Neural crest cell (in vitro differentiated cells): ENCODE measurements around the gene PTPN12. TPM values are rescaled to one million over a fixed set of nuclear protein-coding genes. Genes with fewer than 3 reads are reported as not detected.

ENCODE experiments used
- DNase-seq: peaks from one replicate; pipeline ENCODE4 v3.0.0; 2021; ENCODE audit warnings: low read depth, mixed read lengths, low spot score
- H3K27ac Mint-ChIP-seq: one replicate; pipeline ENCODE4 v1.8.0; 2021; ENCODE audit warnings: mild to moderate bottlenecking, mixed read lengths; ENCODE audit not compliant: unreplicated experiment
- H3K27me3 Mint-ChIP-seq: 2 replicates; pipeline ENCODE4 v1.8.0; 2021; ENCODE audit warnings: low read depth, mild to moderate bottlenecking, mixed read lengths
- H3K36me3 Mint-ChIP-seq: 2 replicates; pipeline ENCODE4 v1.8.0; 2021; ENCODE audit warnings: low read depth, mild to moderate bottlenecking, mixed read lengths
- H3K4me1 Mint-ChIP-seq: 2 replicates; pipeline ENCODE4 v1.8.0; 2021; ENCODE audit warnings: mixed read lengths
- H3K4me3 Mint-ChIP-seq: one replicate; pipeline ENCODE4 v1.8.0; 2021; ENCODE audit warnings: mild to moderate bottlenecking, mixed read lengths
- H3K9me3 Mint-ChIP-seq: 2 replicates; pipeline ENCODE4 v1.8.0; 2021; ENCODE audit warnings: mixed read lengths
- total RNA-seq: library from RNA; stranded (reverse); gene quantifications from 2 replicates; pipeline ENCODE4 v1.2.1, GENCODE V29; 2021
- TF ChIP-seq, protein P1 (sequence below): fragments of 200-600 bp; sonication (generic); conservative IDR thresholded peaks from 2 replicates; pipeline ENCODE4 v1.5.0; 2021; ENCODE audit warnings: antibody characterized with exemption, mild to moderate bottlenecking

Gene PTPN12
- total RNA-seq, 1 donor from 2014 or later = 88.2 TPM

DNA sequence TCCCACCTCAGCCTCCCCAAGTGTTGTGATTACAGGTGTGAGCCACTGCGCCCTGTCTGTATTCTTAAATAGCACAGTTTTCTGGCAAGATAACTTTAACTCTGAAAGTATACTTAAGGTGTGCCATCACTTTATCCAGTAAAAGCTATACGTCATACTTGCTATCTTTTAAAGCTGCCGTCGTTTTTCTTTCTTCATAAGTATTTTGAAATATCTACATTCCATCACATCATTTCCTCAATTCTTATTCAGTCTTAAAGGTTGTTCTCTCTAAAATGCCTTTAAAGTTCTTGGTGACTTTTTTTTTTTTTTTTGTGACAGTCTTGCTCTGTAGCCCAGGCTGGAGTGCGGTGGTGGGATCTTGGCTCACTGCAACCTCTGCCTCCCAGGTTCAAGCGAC, 34.7 kb downstream of the PTPN12 start:
- peaks cover 12% of the 10 kb centered on the region for H3K36me3 Mint-ChIP-seq

DNA sequence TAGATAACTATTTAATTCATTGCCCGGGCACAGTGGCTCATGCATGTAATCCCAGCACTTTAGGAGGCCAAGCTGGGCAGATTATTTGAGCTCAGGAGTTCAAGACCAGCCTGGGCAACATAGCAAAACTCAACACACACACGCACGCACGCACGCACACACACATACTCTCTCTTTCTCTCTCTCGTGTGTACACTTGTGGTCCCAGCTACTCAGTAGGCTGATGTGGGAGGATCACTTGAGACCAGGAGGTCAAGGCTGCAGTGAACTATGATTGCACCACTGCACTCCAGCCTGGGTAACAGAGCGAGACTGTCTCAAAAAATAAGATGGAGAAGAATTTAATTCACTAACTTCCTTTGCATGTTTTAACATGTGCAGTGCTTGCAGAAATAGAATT, 38.1 kb downstream of the PTPN12 start:
- TF ChIP-seq, protein P1, sequence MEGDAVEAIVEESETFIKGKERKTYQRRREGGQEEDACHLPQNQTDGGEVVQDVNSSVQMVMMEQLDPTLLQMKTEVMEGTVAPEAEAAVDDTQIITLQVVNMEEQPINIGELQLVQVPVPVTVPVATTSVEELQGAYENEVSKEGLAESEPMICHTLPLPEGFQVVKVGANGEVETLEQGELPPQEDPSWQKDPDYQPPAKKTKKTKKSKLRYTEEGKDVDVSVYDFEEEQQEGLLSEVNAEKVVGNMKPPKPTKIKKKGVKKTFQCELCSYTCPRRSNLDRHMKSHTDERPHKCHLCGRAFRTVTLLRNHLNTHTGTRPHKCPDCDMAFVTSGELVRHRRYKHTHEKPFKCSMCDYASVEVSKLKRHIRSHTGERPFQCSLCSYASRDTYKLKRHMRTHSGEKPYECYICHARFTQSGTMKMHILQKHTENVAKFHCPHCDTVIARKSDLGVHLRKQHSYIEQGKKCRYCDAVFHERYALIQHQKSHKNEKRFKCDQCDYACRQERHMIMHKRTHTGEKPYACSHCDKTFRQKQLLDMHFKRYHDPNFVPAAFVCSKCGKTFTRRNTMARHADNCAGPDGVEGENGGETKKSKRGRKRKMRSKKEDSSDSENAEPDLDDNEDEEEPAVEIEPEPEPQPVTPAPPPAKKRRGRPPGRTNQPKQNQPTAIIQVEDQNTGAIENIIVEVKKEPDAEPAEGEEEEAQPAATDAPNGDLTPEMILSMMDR = no peak
- peaks cover 9% of the 10 kb centered on the region for H3K36me3 Mint-ChIP-seq
- H3K4me1 Mint-ChIP-seq = peaks cover 17% of the 10 kb centered on the region
- H3K27ac Mint-ChIP-seq = no peak overlapping the region
- DNase-seq = no peak
- H3K9me3 Mint-ChIP-seq = no peaks in the 10 kb centered on the region
- no peaks in the 10 kb centered on the region for H3K27me3 Mint-ChIP-seq
- H3K4me3 Mint-ChIP-seq = no peak overlapping the region

More for the DNA sequence above, 34.7 kb downstream of the PTPN12 start:
- Mint-ChIP-seq H3K4me3 (no peak overlapping the region), H3K9me3 (no peaks in the 10 kb centered on the region), H3K4me1 (peaks cover 24% of the 10 kb centered on the region), H3K27ac (no peak overlapping the region), H3K27me3 (no peaks in the 10 kb centered on the region)
- no peak for DNase-seq
- TF ChIP-seq, protein P1 = no peak

DNA sequence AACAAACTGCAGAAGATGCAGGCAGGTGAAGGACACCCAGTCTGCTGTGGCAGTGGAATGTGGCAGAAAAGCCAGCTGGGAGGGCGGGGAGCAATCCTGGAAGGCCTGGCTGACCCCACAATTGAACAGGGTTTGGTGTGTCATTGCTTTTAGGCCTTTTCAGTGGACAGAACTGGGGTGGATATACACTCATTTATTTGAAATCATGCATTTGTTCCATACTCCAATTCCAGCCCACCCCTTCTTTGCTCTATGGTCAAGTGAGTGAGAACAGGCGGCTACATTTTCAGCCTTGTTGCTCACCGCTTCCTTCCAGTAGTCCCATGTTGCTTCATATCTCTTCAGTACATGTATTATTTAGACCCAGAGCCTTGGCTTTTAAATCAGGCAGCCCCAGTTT, 39.8 kb downstream of the PTPN12 start:
- no peak overlapping the region for H3K27ac Mint-ChIP-seq
- no peaks in the 10 kb centered on the region for H3K27me3 Mint-ChIP-seq
- TF ChIP-seq, protein P1 = no peak
- H3K36me3 Mint-ChIP-seq = peaks cover 13% of the 10 kb centered on the region
- H3K9me3 Mint-ChIP-seq = no peaks in the 10 kb centered on the region
- DNase-seq = no peak
- peaks cover 9% of the 10 kb centered on the region for H3K4me1 Mint-ChIP-seq
- H3K4me3 Mint-ChIP-seq = no peak overlapping the region

DNA sequence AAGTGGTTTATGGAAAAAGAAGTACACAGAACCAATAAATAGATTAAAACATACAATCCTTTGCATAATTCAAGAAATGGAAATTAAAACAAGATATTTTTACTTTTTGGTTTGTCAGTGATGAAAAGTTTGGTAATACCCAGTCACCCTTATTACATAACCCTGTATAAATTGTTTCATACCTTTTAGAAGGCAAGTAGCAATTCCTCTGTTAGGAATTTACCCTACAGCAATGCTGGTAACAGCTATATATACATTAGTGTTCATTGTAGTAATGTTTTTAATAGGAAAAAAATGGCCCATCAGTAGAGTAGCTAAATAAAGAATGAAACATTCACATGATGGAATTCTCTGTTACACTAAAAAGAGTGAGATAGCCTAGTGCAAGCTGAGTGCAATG, 42.7 kb downstream of the PTPN12 start:
- no peak overlapping the region for H3K27ac Mint-ChIP-seq
- H3K4me3 Mint-ChIP-seq = no peak overlapping the region
- peaks cover 4% of the 10 kb centered on the region for H3K4me1 Mint-ChIP-seq
- TF ChIP-seq, protein P1 = no peak
- DNase-seq = no peak
- peaks cover 10% of the 10 kb centered on the region for H3K36me3 Mint-ChIP-seq
- H3K9me3 Mint-ChIP-seq = no peaks in the 10 kb centered on the region
- no peaks in the 10 kb centered on the region for H3K27me3 Mint-ChIP-seq

DNA sequence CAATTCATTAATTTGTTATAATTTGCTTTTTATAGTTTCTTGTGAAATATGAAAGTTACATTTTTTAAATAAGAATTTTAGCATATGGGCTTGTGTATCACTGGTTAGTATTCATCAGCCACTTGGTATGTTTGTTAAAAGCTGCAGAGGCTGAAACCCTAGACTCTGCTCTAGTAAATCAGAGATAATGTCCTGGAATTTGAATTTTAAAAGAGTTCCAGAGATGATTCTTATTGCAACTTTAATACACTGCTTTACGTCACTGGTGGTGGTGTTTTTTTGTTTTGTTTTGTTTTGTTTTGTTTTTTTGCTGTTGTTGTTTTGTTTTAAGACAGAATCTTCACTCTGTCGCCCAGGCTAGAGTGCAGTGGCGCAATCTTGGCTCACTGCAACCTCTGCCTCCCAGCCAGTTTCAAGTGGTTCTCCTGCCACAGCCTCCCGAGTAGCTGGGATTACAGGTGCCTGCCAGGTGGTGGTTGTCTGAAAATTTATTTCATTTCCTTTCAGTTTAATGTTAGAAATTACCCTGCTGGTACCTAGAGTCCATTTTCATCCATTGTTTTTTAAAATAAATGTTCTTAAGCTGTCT, 43.8 kb downstream of the PTPN12 start:
- peaks cover 8% of the 10 kb centered on the region for H3K36me3 Mint-ChIP-seq
- H3K4me3 Mint-ChIP-seq = no peak overlapping the region
- no peak overlapping the region for H3K27ac Mint-ChIP-seq
- no peaks in the 10 kb centered on the region for H3K4me1 Mint-ChIP-seq
- no peak for DNase-seq
- H3K27me3 Mint-ChIP-seq = no peaks in the 10 kb centered on the region
- H3K9me3 Mint-ChIP-seq = no peaks in the 10 kb centered on the region
- TF ChIP-seq, protein P1 = no peak
